Smooth muscle cell (in vitro differentiated cells): ENCODE results near the gene CSNK2B. TPM values are rescaled to one million over a fixed set of nuclear protein-coding genes. Genes with fewer than 3 reads are reported as not detected.

Experiments
- DNase-seq: peaks from one replicate; lab custom pipeline; 2025; ENCODE audit not compliant: unreplicated experiment; lab: John Stamatoyannopoulos, UW
- H2AFZ ChIP-seq: fragments of 200-600 bp; sonication (generic); 2 replicates; pipeline ENCODE4 v1.6.0; 2016; ENCODE audit warnings: antibody characterized with exemption, low read depth, mild to moderate bottlenecking
- H3F3A ChIP-seq: fragments of 200-600 bp; sonication (generic); 2 replicates; pipeline ENCODE4 v1.6.0; 2017; ENCODE audit warnings: antibody characterized with exemption, low read depth
- H3K27ac ChIP-seq: fragments of 200-600 bp; sonication (generic); 2 replicates; pipeline ENCODE4 v1.5.1; 2016; ENCODE audit warnings: low read depth, mild to moderate bottlenecking
- H3K27me3 ChIP-seq: fragments of 200-600 bp; sonication (generic); 2 replicates; pipeline ENCODE4 v1.6.1; 2016; ENCODE audit warnings: low read depth, mild to moderate bottlenecking
- H3K36me3 ChIP-seq: fragments of 200-600 bp; sonication (generic); 2 replicates; pipeline ENCODE4 v1.5.1; 2016; ENCODE audit warnings: low read depth
- H3K4me1 ChIP-seq: fragments of 200-600 bp; sonication (generic); 2 replicates; pipeline ENCODE4 v1.5.1; 2016; ENCODE audit warnings: low read depth
- H3K4me2 ChIP-seq: fragments of 200-600 bp; sonication (generic); 2 replicates; pipeline ENCODE4 v1.6.0; 2016; ENCODE audit warnings: mild to moderate bottlenecking
- H3K4me3 ChIP-seq: fragments of 200-600 bp; sonication (generic); 2 replicates; pipeline ENCODE4 v1.5.1; 2016; ENCODE audit warnings: mild to moderate bottlenecking
- H3K79me2 ChIP-seq: fragments of 200-600 bp; sonication (generic); 2 replicates; pipeline ENCODE4 v1.6.0; 2016; ENCODE audit warnings: low read depth, mild to moderate bottlenecking
- H3K9ac ChIP-seq: fragments of 200-600 bp; sonication (generic); 2 replicates; pipeline ENCODE4 v1.6.0; 2016; ENCODE audit warnings: low read depth
- H3K9me3 ChIP-seq: fragments of 200-600 bp; sonication (generic); replicated peaks from 2 replicates; pipeline ENCODE4 v1.5.1; 2016; ENCODE audit warnings: low read depth
- H4K20me1 ChIP-seq: fragments of 200-600 bp; sonication (generic); 2 replicates; pipeline ENCODE4 v1.6.0; 2016; ENCODE audit warnings: low read depth
- CTCF ChIP-seq: fragments of 200-600 bp; sonication (generic); IDR thresholded peaks from 2 replicates; pipeline ENCODE4 v1.5.1; 2017; ENCODE audit warnings: borderline replicate concordance, mild to moderate bottlenecking, antibody characterized with exemption; ENCODE audit not compliant: insufficient read depth, poor library complexity, severe bottlenecking
- WGBS: methylation state at CpG from one replicate; pipeline ENCODE4 v1.1.7; 2016; ENCODE audit warnings: low lambda C conversion rate; 5-methylcytosine and 5-hydroxymethylcytosine counted together
- polyA plus RNA-seq: library from polyadenylated mRNA; unstranded; fragments of >200 nt; fragmentation: Nextera tagmentation; extraction: Ambion mirVana; gene quantifications from 2 replicates; pipeline ENCODE4 v1.2.1, GENCODE V29; 2016
- total RNA-seq: library from RNA; depleted of rRNA; stranded (reverse); fragments of >200 nt; gene quantifications from 2 replicates; pipeline ENCODE4 v1.2.3, GENCODE V29; 2014

CSNK2B gene
- total and polyA plus RNA-seq, 2 experiments from 2014 or later: 195 to 313 TPM

- H3K36me3 ChIP-seq: peaks cover 6% of the 10 kb centered on the region
- no peak overlapping the region for H3K9ac ChIP-seq
- no peaks in the 10 kb centered on the region for H3K27me3 ChIP-seq
- H3K9me3 ChIP-seq: no peaks in the 10 kb centered on the region
- no peak for DNase-seq
- no peak overlapping the region for H3K4me3 ChIP-seq
- no peak overlapping the region for H2AFZ ChIP-seq
- peaks cover 9% of the 10 kb centered on the region for H4K20me1 ChIP-seq
- TF ChIP-seq CTCF: no peak
- H3K4me2 ChIP-seq: no peak overlapping the region
- 97% methylated on average over 6 of the region's 6 CpGs for WGBS
- peaks cover 33% of the 10 kb centered on the region for H3F3A ChIP-seq
- no peaks in the 10 kb centered on the region for H3K4me1 ChIP-seq
- H3K79me2 ChIP-seq: no peaks in the 10 kb centered on the region
- no peak overlapping the region for H3K27ac ChIP-seq
Measured at GRCh38 chr6:31642798-31643570, 22.9 kb upstream of the CSNK2B start.

- peaks cover 6% of the 10 kb centered on the region for H3K36me3 ChIP-seq
- H3F3A ChIP-seq: peaks cover 27% of the 10 kb centered on the region
- H3K4me3 ChIP-seq: no peak overlapping the region
- H2AFZ ChIP-seq: no peak overlapping the region
- H3K4me2 ChIP-seq: no peak overlapping the region
- WGBS: 97% methylated on average over 17 of the region's 17 CpGs
- H4K20me1 ChIP-seq: peaks cover 6% of the 10 kb centered on the region
- no peak for TF ChIP-seq CTCF
- H3K9ac ChIP-seq: no peak overlapping the region
- no peaks in the 10 kb centered on the region for H3K9me3 ChIP-seq
- peaks cover 7% of the 10 kb centered on the region for H3K79me2 ChIP-seq
- H3K4me1 ChIP-seq: no peaks in the 10 kb centered on the region
- no peak overlapping the region for H3K27ac ChIP-seq
- DNase-seq: no peak
- H3K27me3 ChIP-seq: no peaks in the 10 kb centered on the region
Measured at GRCh38 chr6:31643818-31644454, 21.9 kb upstream of the CSNK2B start.

GRCh38 chr6:31645325-31645724 is 20.6 kb upstream of the CSNK2B start:
- Histone ChIP-seq H3F3A (peaks cover 14% of the 10 kb centered on the region), H3K36me3 (peaks cover 6% of the 10 kb centered on the region), H3K9me3 (no peaks in the 10 kb centered on the region), H3K9ac (no peak overlapping the region), H3K79me2 (peaks cover 19% of the 10 kb centered on the region), H3K4me3 (no peak overlapping the region), H3K4me2 (no peak overlapping the region), H4K20me1 (peaks cover 4% of the 10 kb centered on the region), H2AFZ (no peak overlapping the region), H3K27ac (no peak overlapping the region), H3K4me1 (no peaks in the 10 kb centered on the region), H3K27me3 (no peaks in the 10 kb centered on the region)
- no peak for TF ChIP-seq CTCF
- no peak for DNase-seq
- over 99% methylated on average over 9 of the region's 9 CpGs for WGBS
